Measurements from ENCODE around the gene POLR3C.

DNA sequence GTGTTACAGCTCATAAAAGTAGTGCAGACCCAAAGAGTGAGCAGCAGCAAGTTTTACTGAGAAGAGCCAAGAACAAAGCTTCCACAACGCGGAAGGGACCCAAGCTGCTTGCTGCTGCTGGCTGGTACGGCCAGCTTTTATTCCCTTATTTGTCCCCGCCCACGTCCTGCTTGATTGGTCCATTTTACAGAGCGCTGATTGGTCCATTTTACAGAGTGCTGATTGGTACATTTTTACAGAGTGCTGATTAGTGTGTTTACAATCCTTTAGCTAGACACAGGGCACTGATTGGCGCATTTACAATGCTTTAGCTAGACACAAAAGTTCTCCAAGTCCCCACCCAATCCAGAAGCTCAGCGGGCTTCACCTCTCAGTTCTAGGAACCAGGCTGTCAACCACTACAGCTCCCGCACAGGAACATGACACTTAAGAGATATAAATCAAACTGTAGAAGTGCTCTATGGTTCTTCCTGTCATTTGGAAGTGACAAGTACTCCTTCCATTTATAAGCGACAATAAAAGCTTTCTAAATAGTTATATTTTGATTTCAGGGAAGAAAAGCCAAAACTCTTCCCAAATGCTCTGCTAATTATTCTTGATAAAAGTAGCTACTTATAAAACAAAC lies 28.6 kb upstream of the POLR3C start:
- TF ChIP-seq CTCF (conservative IDR thresholded peaks at IDR 0.05 in 1 of 2, IDR thresholded peaks at IDR 0.05 in 1 of 2; ENCODE audit: extremely low read depth in 1 of 2, insufficient read depth in 1 of 2, low read depth in 1 of 2, low read length in 2 of 2) (no peak), EZH2 (IDR thresholded peaks at IDR 0.05; ENCODE audit: borderline replicate concordance, low read length) (no peak)

All from mammary epithelial cell (primary cell).